Neural progenitor cell (in vitro differentiated cells): Measurements from ENCODE around the gene RNF13. TPM values are rescaled to one million over a fixed set of nuclear protein-coding genes. Genes with fewer than 3 reads are reported as not detected.

Source experiments
- DNase-seq: peaks from one replicate; pipeline ENCODE4 v3.0.0-alpha.2; 2016; ENCODE audit warnings: low spot score
- H2AFZ ChIP-seq: fragments of 200-600 bp; sonication (generic); replicated peaks from 2 replicates; pipeline ENCODE4 v1.6.1; 2016; ENCODE audit warnings: antibody characterized with exemption
- H3F3A ChIP-seq: fragments of 200-600 bp; sonication (generic); 2 replicates; pipeline ENCODE4 v1.6.1; 2016; ENCODE audit warnings: antibody characterized with exemption, low read depth
- H3K27ac ChIP-seq: fragments of 200-600 bp; sonication (generic); 2 replicates; pipeline ENCODE4 v1.5.1; 2016; ENCODE audit warnings: mild to moderate bottlenecking
- H3K27me3 ChIP-seq: fragments of 200-600 bp; sonication (generic); 2 replicates; pipeline ENCODE4 v1.6.1; 2016; ENCODE audit warnings: mild to moderate bottlenecking, moderate library complexity
- H3K36me3 ChIP-seq: fragments of 200-600 bp; sonication (generic); 2 replicates; pipeline ENCODE4 v1.5.1; 2016
- H3K4me1 ChIP-seq: fragments of 200-600 bp; sonication (generic); 2 replicates; pipeline ENCODE4 v1.6.1; 2016; ENCODE audit warnings: mixed run types
- H3K4me2 ChIP-seq: fragments of 200-600 bp; sonication (generic); 2 replicates; pipeline ENCODE4 v1.6.1; 2016
- H3K4me3 ChIP-seq: fragments of 200-600 bp; sonication (generic); 2 replicates; pipeline ENCODE4 v1.5.1; 2016
- H3K79me2 ChIP-seq: fragments of 200-600 bp; sonication (generic); 2 replicates; pipeline ENCODE4 v1.6.1; 2016; ENCODE audit warnings: low read depth
- H3K9ac ChIP-seq: fragments of 200-600 bp; sonication (generic); 2 replicates; pipeline ENCODE4 v1.6.1; 2016
- H3K9me3 ChIP-seq: fragments of 200-600 bp; sonication (generic); 2 replicates; pipeline ENCODE4 v1.5.1; 2016; ENCODE audit warnings: low read depth
- H4K20me1 ChIP-seq: fragments of 200-600 bp; sonication (generic); 2 replicates; pipeline ENCODE4 v1.6.1; 2016; ENCODE audit warnings: low read depth
- H3K27ac Mint-ChIP-seq: 3 replicates; pipeline ENCODE4 v1.8.0; 2021; ENCODE audit warnings: mixed read lengths
- H3K27me3 Mint-ChIP-seq: 2 replicates; pipeline ENCODE4 v1.8.0; 2022; ENCODE audit warnings: low read depth, mild to moderate bottlenecking, inconsistent platforms, moderate library complexity, mixed read lengths; ENCODE audit not compliant: insufficient read depth
- H3K36me3 Mint-ChIP-seq: 3 replicates; pipeline ENCODE4 v1.8.0; 2021; ENCODE audit warnings: mixed read lengths
- H3K4me1 Mint-ChIP-seq: 3 replicates; pipeline ENCODE4 v1.8.0; 2021; ENCODE audit warnings: mixed read lengths
- H3K4me3 Mint-ChIP-seq: 3 replicates; pipeline ENCODE4 v1.8.0; 2021; ENCODE audit warnings: mild to moderate bottlenecking, moderate library complexity, mixed read lengths
- H3K9me3 Mint-ChIP-seq: 3 replicates; pipeline ENCODE4 v1.8.0; 2020; ENCODE audit warnings: mixed read lengths
- CTCF ChIP-seq: fragments of 200-600 bp; sonication (generic); IDR thresholded peaks from 2 replicates; pipeline ENCODE4 v1.5.1; 2017; ENCODE audit warnings: antibody characterized with exemption, mild to moderate bottlenecking
- EZH2 ChIP-seq: fragments of 200-600 bp; sonication (generic); IDR thresholded peaks from 2 replicates; pipeline ENCODE4 v1.6.1; 2017; ENCODE audit warnings: antibody characterized with exemption, mild to moderate bottlenecking, moderate library complexity
- EZH2phosphoT487 ChIP-seq: fragments of 200-600 bp; sonication (generic); IDR thresholded peaks from 2 replicates; pipeline ENCODE4 v1.6.1; 2017; ENCODE audit warnings: antibody characterized with exemption
- total RNA-seq: library from RNA; depleted of rRNA; stranded (reverse); fragments of >200 nt; gene quantifications from 2 replicates; pipeline ENCODE4 v1.2.3, GENCODE V29; 2015; ENCODE audit warnings: low replicate concordance

Gene RNF13
- total RNA-seq, 1 donor from 2014 or later: 45.2 TPM

GRCh38 chr3:149895769-149896168 lies 82.8 kb downstream of the RNF13 start:
- Histone ChIP-seq H3K4me2 (no peak overlapping the region), H3K79me2 (no peaks in the 10 kb centered on the region), H3K36me3 (no peaks in the 10 kb centered on the region), H4K20me1 (no peaks in the 10 kb centered on the region), H3K9me3 (no peaks in the 10 kb centered on the region), H3K9ac (no peak overlapping the region), H3K27me3 (no peaks in the 10 kb centered on the region), H3F3A (no peaks in the 10 kb centered on the region), H3K4me3 (no peak overlapping the region), H3K4me1 (no peaks in the 10 kb centered on the region), H3K27ac (no peak overlapping the region), H2AFZ (no peak overlapping the region)
- no peak for DNase-seq
- no peaks in the 10 kb centered on the region for H3K9me3 Mint-ChIP-seq
- H3K36me3 Mint-ChIP-seq: no peaks in the 10 kb centered on the region
- TF ChIP-seq EZH2phosphoT487 (no peak), EZH2 (no peak), CTCF (no peak)
- H3K4me3 Mint-ChIP-seq: no peak overlapping the region
- H3K27ac Mint-ChIP-seq: no peak overlapping the region
- no peaks in the 10 kb centered on the region for H3K27me3 Mint-ChIP-seq
- no peaks in the 10 kb centered on the region for H3K4me1 Mint-ChIP-seq

DNA sequence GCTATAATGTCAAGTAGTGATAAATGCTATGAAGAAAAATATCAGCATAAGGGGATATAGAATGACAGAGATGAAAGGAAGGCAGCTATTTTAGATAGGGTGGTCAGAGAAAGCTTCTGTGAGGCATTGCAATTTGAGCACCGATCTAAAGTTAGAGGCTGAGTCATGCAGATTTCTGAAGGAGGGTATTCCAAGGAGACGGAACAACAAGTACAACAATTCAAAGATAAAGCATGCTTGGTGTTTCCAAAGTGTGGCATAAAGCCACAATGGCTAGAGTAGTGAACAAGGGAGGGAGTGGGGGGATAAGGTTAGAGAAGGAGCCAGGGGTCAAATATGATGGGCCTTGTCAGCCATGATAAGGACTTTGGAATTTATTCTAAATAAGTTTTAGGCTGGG lies 85.8 kb downstream of the RNF13 start:
- Mint-ChIP-seq H3K27ac (no peak overlapping the region), H3K4me3 (no peak overlapping the region), H3K27me3 (no peaks in the 10 kb centered on the region), H3K4me1 (no peaks in the 10 kb centered on the region), H3K36me3 (no peaks in the 10 kb centered on the region), H3K9me3 (no peaks in the 10 kb centered on the region)
- Histone ChIP-seq H3K9ac (no peak overlapping the region), H2AFZ (no peak overlapping the region), H3F3A (no peaks in the 10 kb centered on the region), H3K4me3 (no peak overlapping the region), H3K27me3 (no peaks in the 10 kb centered on the region), H3K4me2 (no peak overlapping the region), H4K20me1 (no peaks in the 10 kb centered on the region), H3K27ac (no peak overlapping the region), H3K36me3 (no peaks in the 10 kb centered on the region), H3K4me1 (no peaks in the 10 kb centered on the region), H3K79me2 (no peaks in the 10 kb centered on the region), H3K9me3 (no peaks in the 10 kb centered on the region)
- no peak for TF ChIP-seq CTCF
- no peak for TF ChIP-seq EZH2
- no peak for TF ChIP-seq EZH2phosphoT487
- DNase-seq: no peak

- no peaks in the 10 kb centered on the region for H3K9me3 ChIP-seq
- Mint-ChIP-seq H3K4me1 (no peaks in the 10 kb centered on the region), H3K9me3 (no peaks in the 10 kb centered on the region), H3K36me3 (no peaks in the 10 kb centered on the region), H3K4me3 (no peak overlapping the region), H3K27ac (no peak overlapping the region), H3K27me3 (no peaks in the 10 kb centered on the region)
- DNase-seq: no peak
- no peaks in the 10 kb centered on the region for H3K27me3 ChIP-seq
- H2AFZ ChIP-seq: no peak overlapping the region
- H3K9ac ChIP-seq: no peak overlapping the region
- no peaks in the 10 kb centered on the region for H3K79me2 ChIP-seq
- H3K4me2 ChIP-seq: no peak overlapping the region
- H3K4me1 ChIP-seq: no peaks in the 10 kb centered on the region
- no peak overlapping the region for H3K27ac ChIP-seq
- no peaks in the 10 kb centered on the region for H3K36me3 ChIP-seq
- H3F3A ChIP-seq: no peaks in the 10 kb centered on the region
- TF ChIP-seq CTCF (no peak), EZH2 (no peak), EZH2phosphoT487 (no peak)
- no peaks in the 10 kb centered on the region for H4K20me1 ChIP-seq
- no peak overlapping the region for H3K4me3 ChIP-seq
Observed at GRCh38 chr3:149900322-149900721, 87.3 kb downstream of the RNF13 start.

DNA sequence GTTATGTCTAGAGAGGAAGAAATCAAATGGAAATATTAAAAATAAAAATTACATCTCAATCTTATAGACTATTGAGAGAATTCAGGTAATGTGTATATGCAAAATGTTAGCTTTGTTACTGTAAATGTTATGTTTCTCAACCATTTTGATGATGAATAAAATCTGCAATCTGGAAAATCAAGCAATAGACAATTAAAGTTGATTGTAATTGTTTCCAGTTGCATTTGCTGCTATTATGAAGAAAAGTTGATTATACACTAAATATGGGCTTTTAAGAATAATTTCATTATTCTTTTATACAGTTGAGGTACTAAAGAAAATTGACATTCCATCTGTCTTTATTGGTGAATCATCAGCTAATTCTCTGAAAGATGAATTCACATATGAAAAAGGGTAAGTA lies 88.8 kb downstream of the RNF13 start:
- Histone ChIP-seq H4K20me1 (no peaks in the 10 kb centered on the region), H3K4me2 (no peak overlapping the region), H2AFZ (no peak overlapping the region), H3K27me3 (no peaks in the 10 kb centered on the region), H3K79me2 (no peaks in the 10 kb centered on the region), H3K4me3 (no peak overlapping the region), H3K27ac (no peak overlapping the region), H3F3A (no peaks in the 10 kb centered on the region), H3K4me1 (no peaks in the 10 kb centered on the region), H3K36me3 (no peaks in the 10 kb centered on the region), H3K9me3 (no peaks in the 10 kb centered on the region), H3K9ac (no peak overlapping the region)
- Mint-ChIP-seq H3K9me3 (no peaks in the 10 kb centered on the region), H3K4me1 (no peaks in the 10 kb centered on the region), H3K27ac (no peak overlapping the region), H3K36me3 (no peaks in the 10 kb centered on the region), H3K27me3 (no peaks in the 10 kb centered on the region), H3K4me3 (no peak overlapping the region)
- TF ChIP-seq CTCF: no peak
- TF ChIP-seq EZH2: no peak
- TF ChIP-seq EZH2phosphoT487: no peak
- DNase-seq: no peak
